Suprapubic skin (tissue), 4 donors: ENCODE results near the gene RELN. TPM values are rescaled to one million over a fixed set of nuclear protein-coding genes. Genes with fewer than 3 reads are reported as not detected.

ENCODE experiments used
- DNase-seq, 2 donors: peaks; one replicate each; pipeline ENCODE4 v3.0.0-alpha.2; 2019; ENCODE audit warnings: low spot score in 2 of 2
- H3K27ac ChIP-seq: fragments of 200-600 bp; sonication (generic); one replicate; pipeline ENCODE4 v1.5.1; 2019
- H3K27me3 ChIP-seq: fragments of 200-600 bp; sonication (generic); one replicate; pipeline ENCODE4 v1.5.1; 2019
- H3K36me3 ChIP-seq: fragments of 200-600 bp; sonication (generic); one replicate; pipeline ENCODE4 v1.5.1; 2019
- H3K4me1 ChIP-seq: fragments of 200-600 bp; sonication (generic); one replicate; pipeline ENCODE4 v1.5.1; 2019
- H3K4me3 ChIP-seq: fragments of 200-600 bp; sonication (generic); one replicate; pipeline ENCODE4 v1.5.1; 2019; ENCODE audit warnings: mild to moderate bottlenecking
- H3K9me3 ChIP-seq: fragments of 200-600 bp; sonication (generic); one replicate; pipeline ENCODE4 v1.5.1; 2019
- EP300 ChIP-seq: sonication (generic); formaldehyde crosslinking; IDR thresholded peaks from one replicate; pipeline ENCODE4 v1.6.1; 2017; ENCODE audit warnings: antibody characterized with exemption
- POLR2A ChIP-seq, 2 donors: fragments of 450-650 bp; IDR thresholded peaks; one replicate each; pipeline ENCODE4 v1.6.1; 2017; ENCODE audit warnings: antibody characterized with exemption in 2 of 2, mild to moderate bottlenecking in 2 of 2, moderate library complexity in 2 of 2
- POLR2AphosphoS5 ChIP-seq, 3 donors: sonication (generic); formaldehyde crosslinking; IDR thresholded peaks; one replicate each; pipeline ENCODE4 v1.6.1; 2017; ENCODE audit warnings: antibody characterized with exemption in 3 of 3
- WGBS: methylation state at CpG from one replicate; pipeline ENCODE4 v1.1.5; 2018; 5-methylcytosine and 5-hydroxymethylcytosine counted together
- total RNA-seq, 4 donors: library from RNA; depleted of rRNA; stranded (reverse); fragments of >200 nt; gene quantifications; one replicate each; pipeline ENCODE4 v1.1.0, GENCODE V29; 2016
- TF ChIP-seq, protein P1 (sequence below), 2 donors: fragments of 200-600 bp in 1 of 2; fragments of 450-650 bp in 1 of 2; sonication (generic) in 1 of 2; IDR thresholded peaks; one replicate each; pipeline ENCODE4 v1.5.1; 2016 to 2019; ENCODE audit warnings: antibody characterized with exemption in 2 of 2, mild to moderate bottlenecking in 1 of 2, moderate library complexity in 1 of 2

RELN gene
- total RNA-seq, 4 donors from 2014 or later = 0.72 to 1.8 (median 1.3) TPM

- no peak for DNase-seq
- H3K4me3 ChIP-seq = no peak overlapping the region
- H3K36me3 ChIP-seq = no peaks in the 10 kb centered on the region
- TF ChIP-seq EP300 (no peak), POLR2A (IDR thresholded peaks at IDR 0.05) (no peak), POLR2AphosphoS5 (IDR thresholded peaks at IDR 0.05) (no peak)
- TF ChIP-seq, protein P1, sequence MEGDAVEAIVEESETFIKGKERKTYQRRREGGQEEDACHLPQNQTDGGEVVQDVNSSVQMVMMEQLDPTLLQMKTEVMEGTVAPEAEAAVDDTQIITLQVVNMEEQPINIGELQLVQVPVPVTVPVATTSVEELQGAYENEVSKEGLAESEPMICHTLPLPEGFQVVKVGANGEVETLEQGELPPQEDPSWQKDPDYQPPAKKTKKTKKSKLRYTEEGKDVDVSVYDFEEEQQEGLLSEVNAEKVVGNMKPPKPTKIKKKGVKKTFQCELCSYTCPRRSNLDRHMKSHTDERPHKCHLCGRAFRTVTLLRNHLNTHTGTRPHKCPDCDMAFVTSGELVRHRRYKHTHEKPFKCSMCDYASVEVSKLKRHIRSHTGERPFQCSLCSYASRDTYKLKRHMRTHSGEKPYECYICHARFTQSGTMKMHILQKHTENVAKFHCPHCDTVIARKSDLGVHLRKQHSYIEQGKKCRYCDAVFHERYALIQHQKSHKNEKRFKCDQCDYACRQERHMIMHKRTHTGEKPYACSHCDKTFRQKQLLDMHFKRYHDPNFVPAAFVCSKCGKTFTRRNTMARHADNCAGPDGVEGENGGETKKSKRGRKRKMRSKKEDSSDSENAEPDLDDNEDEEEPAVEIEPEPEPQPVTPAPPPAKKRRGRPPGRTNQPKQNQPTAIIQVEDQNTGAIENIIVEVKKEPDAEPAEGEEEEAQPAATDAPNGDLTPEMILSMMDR (IDR thresholded peaks at IDR 0.05) = no peak
- H3K27ac ChIP-seq = no peak overlapping the region
- WGBS = 73% methylated on average over 1 of the region's 1 CpG
- H3K27me3 ChIP-seq = no peaks in the 10 kb centered on the region
- no peaks in the 10 kb centered on the region for H3K4me1 ChIP-seq
- H3K9me3 ChIP-seq = no peaks in the 10 kb centered on the region
Measured at GRCh38 chr7:103560136-103560535, 429.3 kb downstream of the RELN start.

- Histone ChIP-seq H3K4me3 (no peak overlapping the region), H3K9me3 (no peaks in the 10 kb centered on the region), H3K27ac (no peak overlapping the region), H3K27me3 (no peaks in the 10 kb centered on the region), H3K4me1 (no peaks in the 10 kb centered on the region), H3K36me3 (no peaks in the 10 kb centered on the region)
- TF ChIP-seq EP300 (no peak), POLR2AphosphoS5 (IDR thresholded peaks at IDR 0.05) (no peak), POLR2A (IDR thresholded peaks at IDR 0.05) (no peak)
- TF ChIP-seq, protein P1 (IDR thresholded peaks at IDR 0.05) = no peak
- no peak for DNase-seq
- WGBS = 87% methylated on average over 12 of the region's 12 CpGs
Measured at GRCh38 chr7:103551016-103551415, 438.4 kb downstream of the RELN start.

DNA sequence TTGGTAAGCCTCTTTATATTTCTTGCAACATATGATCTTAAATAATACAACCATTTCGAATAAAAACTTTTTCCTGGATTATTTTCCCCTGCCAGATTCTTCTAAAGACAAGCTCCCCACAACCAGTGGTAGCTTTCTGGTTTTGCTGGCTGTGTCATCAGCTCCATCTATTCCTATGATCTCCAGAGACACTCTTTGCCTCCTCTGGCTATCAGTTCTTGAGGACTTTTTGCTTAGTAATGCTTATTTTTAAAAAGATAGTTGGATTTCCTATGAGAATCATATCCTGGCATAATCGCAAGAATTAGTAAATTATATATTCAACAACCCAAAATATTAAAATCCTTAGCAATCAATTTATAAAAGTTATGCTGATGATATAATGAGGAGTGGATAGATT is 439.7 kb downstream of the RELN start:
- WGBS = 77% methylated on average over 2 of the region's 2 CpGs
- no peak for TF ChIP-seq POLR2AphosphoS5 (IDR thresholded peaks at IDR 0.05)
- no peak for TF ChIP-seq POLR2A (IDR thresholded peaks at IDR 0.05)
- TF ChIP-seq EP300 = no peak
- no peak for DNase-seq
- Histone ChIP-seq H3K4me3 (no peak overlapping the region), H3K4me1 (no peaks in the 10 kb centered on the region), H3K27ac (no peak overlapping the region), H3K27me3 (no peaks in the 10 kb centered on the region), H3K36me3 (no peaks in the 10 kb centered on the region), H3K9me3 (no peaks in the 10 kb centered on the region)

GRCh38 chr7:103547451-103548284 is 441.8 kb downstream of the RELN start:
- Histone ChIP-seq H3K4me3 (no peak overlapping the region), H3K4me1 (no peaks in the 10 kb centered on the region), H3K9me3 (no peaks in the 10 kb centered on the region), H3K27me3 (no peaks in the 10 kb centered on the region), H3K27ac (no peak overlapping the region), H3K36me3 (no peaks in the 10 kb centered on the region)
- TF ChIP-seq POLR2AphosphoS5 (IDR thresholded peaks at IDR 0.05) (no peak), EP300 (no peak), POLR2A (IDR thresholded peaks at IDR 0.05) (no peak)
- TF ChIP-seq, protein P1 (IDR thresholded peaks at IDR 0.05) = no peak
- WGBS = 87% methylated on average over 3 of the region's 3 CpGs
- DNase-seq = no peak

DNA sequence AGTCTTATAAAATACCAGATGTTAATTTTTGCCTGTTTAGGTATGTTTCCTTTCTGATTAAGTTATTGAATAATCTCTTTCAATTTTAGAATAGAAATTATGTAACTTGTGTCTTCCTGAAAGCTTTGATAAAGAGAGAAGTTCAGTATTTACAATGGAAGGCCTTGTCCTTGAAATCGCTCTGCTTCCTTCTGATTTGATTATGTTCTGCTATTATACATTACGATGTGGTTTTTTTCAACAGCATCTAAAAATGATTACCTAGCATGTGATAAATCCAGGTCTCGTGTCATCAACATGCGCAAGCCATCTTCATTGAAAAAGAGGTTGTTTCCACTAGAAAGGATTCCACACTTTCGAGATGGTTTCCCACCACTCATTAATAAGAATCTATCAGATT is 447.0 kb downstream of the RELN start:
- WGBS = 88% methylated on average over 5 of the region's 5 CpGs

More for the DNA sequence above, 447.0 kb downstream of the RELN start:
- H3K4me1 ChIP-seq = no peaks in the 10 kb centered on the region
- H3K27ac ChIP-seq = no peak overlapping the region
- H3K9me3 ChIP-seq = no peaks in the 10 kb centered on the region
- H3K4me3 ChIP-seq = no peak overlapping the region
- no peak for DNase-seq
- H3K36me3 ChIP-seq = no peaks in the 10 kb centered on the region
- TF ChIP-seq POLR2AphosphoS5 (IDR thresholded peaks at IDR 0.05) = no peak
- TF ChIP-seq, protein P1 (IDR thresholded peaks at IDR 0.05) = no peak
- no peak for TF ChIP-seq EP300
- no peak for TF ChIP-seq POLR2A (IDR thresholded peaks at IDR 0.05)
- no peaks in the 10 kb centered on the region for H3K27me3 ChIP-seq
